Activated CD4-positive, CD25-positive, alpha-beta regulatory T cell treated with anti-CD3 and anti-CD28 coated beads, Interleukin-2, amount 50 U/mL, for 24 hours (primary cell): ENCODE results near the gene ANKRD63.

ENCODE experiments used
- ATAC-seq, 2 donors: fragments of 150-1000 bp; cut with Tn5 transposase; one replicate each; pipeline ENCODE4 v1.10.0; 2021; ENCODE audit warnings: mild to moderate bottlenecking in 1 of 2, moderate library complexity in 1 of 2

Gene ANKRD63

DNA sequence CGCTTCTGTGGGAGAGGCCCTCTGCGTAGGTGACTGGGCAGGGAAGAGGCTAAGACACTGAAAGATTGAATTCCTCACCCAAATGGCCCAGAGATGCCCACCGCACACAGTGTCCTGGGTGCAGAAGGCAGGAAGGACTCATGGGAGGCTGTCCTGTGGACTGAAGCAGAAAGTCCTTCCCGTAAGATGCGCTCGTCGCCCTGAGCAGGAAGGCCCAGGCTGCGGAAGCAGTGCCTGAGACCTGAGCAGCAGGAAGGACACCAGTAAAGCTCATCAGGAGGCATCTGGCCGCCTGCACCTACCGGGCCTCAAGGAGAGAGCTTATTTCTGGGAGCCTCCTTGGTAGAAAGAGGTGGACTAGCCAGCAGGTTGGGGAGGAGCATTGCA, 40.7 kb downstream of the ANKRD63 start:
- ATAC-seq = no peak

DNA sequence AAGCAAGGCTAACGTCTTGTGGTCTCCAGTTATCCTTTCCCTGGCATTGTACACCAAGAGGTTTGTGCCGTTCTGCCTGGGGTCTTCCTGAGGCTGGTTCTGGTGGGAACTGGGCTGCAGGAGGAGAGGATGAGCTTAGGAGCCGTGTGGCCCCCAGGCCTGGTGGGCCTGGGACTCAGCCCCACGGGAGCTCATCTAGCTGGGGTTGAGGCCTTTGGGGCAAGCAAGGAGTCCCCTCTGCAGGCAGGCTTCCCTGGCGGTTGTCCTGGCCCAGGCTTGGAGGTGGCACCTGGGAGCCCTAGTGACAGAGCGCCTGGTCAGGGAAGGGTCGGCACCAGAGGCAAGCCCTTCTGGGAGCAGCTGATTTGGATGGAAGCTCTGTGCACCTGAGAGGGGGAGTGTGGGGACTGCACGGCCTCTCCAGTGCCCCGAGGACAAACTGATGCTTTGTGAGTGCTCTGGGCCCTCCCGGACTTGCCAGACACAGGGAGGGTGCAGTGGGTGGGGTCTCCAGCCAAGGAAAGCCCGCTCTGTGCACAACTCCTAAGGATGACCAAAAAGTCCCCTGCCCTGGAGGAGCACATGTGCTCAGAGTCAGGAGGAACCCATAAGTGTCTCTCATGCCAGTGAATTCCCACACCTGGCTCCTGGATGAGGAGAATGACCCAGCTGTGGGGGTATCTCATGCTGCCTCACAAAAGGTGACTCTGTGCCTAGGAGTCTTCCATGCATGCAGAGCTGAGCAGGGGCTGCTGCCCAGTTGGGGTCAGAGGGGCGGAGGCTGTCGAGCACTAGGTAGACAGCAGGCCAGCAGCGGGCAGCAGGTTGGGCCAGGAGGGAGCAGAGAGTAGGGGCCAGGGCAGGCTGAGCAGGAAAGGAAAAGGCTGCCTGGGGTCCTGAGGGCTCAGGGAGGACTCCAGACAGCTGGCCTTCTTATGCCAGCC, 41.3 kb downstream of the ANKRD63 start:
- ATAC-seq = no peak

DNA sequence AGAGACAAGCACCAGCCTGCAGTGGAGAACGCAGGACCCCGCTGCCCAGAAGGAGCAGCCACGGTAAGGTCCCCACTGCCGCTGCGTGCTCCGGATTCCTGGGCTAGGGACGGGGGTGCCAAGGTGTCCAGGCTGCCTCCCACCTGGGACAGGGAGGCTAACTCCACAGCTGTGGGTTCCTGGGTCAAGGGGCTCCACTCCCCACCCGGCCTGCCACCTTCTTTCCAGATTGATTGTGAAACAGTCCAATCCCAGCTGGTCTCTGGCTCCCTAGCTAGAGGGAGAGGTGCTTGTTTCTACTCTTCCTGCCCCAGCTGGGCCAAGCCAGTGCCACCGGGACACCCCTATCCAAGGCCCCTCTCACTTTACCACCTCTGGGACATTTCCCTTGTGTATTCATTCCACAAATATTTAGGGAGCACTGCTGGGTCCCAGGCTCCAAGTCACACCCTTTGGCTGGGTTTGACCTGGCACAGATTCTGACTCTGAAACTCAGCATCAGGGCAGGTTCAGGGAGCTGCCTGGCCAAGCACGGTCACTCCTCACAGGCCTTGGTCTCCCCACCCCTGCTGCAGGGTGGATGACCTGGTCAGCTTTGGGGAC, 42.1 kb downstream of the ANKRD63 start:
- no peak for ATAC-seq

DNA sequence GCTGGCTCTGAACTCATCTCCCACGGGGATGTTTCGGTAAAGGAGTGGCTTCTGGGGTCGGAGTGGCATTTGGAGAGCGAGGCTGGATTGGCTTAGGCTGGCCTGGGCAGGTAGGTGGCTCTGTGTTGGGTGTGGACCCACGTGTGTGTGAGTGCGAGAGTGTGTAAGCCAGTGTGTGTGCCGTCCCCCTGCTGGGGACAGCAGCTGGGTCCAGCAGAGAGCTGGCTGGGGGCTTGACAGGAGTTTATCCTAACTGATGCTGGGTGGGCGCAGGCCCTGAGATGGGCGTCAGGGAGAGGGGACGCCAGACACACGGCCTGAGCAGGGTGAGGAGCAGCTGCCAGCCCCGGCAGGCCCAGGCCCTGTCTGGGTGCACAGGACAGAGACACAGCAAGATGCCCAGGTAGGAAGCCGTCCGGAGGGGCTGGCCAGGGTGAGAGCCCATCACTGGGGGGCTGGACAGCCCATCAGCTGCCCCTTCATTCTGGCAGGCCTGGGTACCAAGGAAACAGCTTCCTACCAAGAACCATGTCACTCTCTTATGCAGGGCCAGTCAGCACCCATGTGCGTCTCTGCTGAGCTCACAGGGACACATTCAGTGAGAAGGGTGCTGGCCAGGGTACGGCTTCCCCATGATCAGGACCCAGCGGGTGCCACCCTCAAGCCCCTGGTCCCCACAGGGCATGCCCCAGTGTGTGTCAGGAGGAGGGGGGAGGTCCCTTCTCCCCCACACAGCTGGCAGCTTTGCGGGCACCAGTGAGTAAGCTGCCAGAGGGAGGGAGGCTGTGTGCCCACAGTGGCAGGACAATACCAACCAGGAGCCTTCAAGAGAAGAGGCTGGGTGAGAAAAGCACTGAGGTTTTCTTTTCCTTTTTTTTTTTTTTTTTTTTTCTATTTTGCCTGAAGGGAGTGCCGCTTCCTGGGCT, 42.9 kb downstream of the ANKRD63 start:
- ATAC-seq = no peak

DNA sequence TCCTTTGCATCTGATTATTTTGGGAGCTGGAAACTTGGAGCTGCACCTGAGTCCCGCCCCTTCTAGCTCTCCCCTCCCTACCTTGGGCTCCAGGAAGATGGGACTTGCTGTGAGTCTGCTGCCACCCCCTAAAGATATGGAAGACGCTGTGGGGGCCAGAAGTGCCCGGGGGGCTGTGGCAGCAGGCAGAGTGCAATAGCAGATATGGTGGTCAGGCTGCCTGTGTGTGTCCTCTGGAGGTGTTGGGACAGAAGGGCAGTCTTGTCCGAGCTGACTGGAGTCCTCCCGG, 43.5 kb downstream of the ANKRD63 start:
- no peak for ATAC-seq

DNA sequence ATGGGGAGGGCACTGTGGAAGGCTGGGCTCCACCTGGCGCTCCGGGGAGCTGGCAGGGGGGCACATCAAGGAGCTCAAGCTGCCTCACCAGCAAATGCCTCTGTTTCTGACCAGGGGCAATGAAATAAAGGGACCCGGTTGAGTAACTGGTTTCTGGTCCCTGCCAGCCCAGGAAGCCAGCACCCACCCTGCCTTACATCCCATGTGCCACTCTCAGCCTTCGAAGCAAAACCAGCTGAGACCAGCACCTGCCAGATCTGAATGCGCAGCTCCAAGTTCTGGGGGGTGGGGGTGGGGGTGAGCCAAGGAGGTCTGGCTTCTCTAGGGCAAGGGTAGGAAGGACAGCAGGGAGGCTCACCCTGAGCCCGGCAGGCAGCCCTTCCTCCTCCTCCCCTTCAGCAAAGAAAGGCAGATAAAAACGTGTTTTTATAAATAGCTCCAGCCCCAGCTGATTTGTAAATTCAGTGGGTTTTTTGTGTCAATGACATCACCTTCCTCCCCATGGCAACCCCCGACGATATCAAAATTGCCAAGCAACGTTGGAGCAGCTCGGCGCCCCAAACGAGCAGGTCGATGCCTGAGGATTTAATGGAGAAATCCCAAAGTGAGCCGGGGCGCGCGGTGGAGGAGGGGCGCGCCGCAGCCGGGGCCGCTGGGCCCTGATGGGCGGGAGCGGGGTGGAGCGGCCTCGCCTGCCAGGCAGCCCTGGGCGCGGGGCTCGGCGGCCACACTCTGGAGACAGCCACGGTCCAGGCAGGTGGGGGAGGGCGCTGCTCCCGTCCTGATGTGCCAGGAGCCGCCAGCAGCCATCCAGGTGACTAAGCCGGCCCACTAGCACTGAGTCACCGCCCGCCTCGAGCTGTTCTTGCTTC, 44.1 kb downstream of the ANKRD63 start, which contains the start of gene PAK6:
PAK6 (plus strand) TSS at position 532 of the 872 bp plus-strand sequence. CDS start 25,723 bp downstream, outside the sequence.
- peak; percentile 82 for ATAC-seq

DNA sequence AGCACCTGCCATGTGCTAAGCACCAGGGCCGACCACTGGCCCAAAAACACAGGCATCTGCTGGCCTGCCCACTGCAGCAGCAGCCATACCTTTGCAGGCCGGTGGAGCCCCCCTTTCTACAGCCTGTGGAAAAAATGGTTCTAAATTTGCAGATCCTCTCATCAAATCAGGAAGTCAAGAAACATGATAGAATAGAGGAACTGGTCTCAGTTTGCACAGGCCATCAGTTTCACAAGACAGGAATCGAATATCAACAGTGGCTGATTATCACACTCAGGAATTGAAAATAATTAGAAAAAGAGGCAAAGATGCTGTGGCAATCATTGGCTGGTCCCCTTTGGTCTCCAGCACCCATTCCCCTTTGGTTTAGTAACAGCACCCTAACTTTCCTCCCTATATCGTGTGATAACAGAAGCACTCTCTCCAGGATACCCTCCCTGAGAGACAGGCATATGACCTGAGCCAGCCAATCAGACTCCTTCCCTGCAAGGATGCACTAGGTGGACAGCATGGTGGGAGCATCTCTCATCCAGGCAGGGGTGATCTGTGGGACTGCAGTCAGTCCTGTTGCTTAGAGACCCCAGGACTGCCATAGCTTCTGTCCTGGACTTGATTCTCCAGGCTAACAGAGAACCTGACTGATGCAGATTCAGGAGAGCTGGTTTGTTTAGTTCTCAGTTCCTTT, 47.5 kb downstream of the ANKRD63 start:
- ATAC-seq = no peak

DNA sequence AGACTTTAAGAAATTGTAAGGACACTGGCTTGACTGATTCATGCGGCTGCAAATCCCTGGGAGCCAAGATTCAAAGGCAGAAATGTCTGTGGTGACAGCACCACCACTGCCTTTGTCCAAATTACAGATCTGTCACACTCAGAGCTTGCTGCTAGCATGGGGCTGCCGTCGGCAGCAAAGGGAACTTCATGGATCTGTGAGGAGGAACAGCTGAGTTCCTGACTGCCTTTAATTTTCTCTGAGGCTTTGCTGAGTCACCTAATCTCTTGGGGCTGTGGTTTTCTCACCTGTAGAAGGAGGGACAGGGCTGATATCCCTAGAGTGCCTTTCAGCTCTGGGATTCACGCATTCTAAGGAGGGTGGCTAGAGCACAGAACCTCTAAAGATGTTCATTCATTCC, 48.1 kb downstream of the ANKRD63 start:
- no peak for ATAC-seq

DNA sequence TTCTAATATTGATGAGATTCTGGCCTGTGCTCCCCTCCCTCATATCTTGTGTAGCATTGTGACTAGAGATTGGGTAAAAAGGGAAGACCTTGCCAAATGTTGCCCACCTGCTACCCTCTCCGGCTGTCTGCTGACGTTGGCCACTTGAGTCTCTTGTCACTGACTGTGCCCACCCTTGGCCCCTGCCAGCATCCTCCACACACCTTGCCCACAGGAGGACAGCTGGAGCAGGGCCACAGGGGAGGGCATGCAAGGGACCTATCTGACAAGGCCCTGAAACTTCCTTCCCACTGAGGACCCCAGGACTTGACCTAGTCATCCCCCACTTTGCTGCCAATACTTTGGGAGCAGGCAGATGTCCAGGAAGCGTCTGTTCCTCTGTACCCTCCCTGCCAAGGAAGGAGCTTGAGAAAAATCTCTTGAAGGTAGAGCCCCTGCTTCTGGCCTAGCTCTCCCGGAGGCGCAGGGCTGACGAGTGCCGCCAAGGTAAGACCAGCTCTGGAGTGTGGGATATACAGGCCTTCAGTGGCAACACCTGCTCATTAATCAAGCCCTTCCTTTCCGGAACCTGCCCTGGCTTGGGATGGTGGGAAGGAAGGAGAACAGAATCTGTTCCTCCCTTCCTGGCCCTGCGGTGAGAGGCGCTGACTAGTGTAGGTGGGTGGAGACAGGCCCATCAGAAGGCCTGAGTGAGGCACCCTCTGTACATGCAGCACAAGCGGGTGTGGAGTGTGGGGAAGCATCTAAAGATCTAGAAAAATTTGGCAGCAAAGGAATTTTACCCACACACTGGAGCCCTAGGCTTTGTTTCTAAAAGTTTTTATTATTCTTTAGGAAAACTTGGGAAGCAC, 48.9 kb downstream of the ANKRD63 start:
- no peak for ATAC-seq

DNA sequence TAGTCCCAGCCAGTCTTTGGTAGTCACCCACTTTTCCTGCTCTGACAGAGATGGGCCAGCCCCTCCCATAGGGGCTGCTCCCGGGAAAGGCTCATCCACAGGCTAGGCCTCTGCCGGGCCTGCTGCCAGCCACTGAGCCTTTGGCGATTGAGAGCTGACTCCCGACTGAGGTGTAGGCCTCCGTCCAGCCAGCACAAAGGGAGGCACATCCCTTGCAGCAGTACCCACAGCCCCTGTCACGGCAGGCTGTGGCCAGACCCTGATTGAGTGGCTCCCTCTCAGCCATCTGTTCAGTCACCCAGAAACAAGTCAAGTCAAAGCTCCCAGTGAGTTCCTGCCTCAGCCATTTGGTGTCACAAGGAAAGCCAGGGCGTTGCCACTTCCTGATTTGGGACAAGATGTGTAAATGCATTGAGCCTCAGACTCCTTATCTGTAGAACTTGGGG, 50.2 kb downstream of the ANKRD63 start:
- no peak for ATAC-seq
